GM23338 (cell line): ENCODE data around the gene AKT2. TPM values are rescaled to one million over a fixed set of nuclear protein-coding genes. Genes with fewer than 3 reads are reported as not detected.

Source experiments
- ATAC-seq: fragments of 200-7000 bp; cut with Tn5 transposase; 3 replicates; pipeline ENCODE4 v1.9.1; 2020
- DNase-seq: peaks from one replicate; pipeline ENCODE4 v3.0.0-alpha.2; 2015; ENCODE audit warnings: low spot score
- H2AFZ ChIP-seq: fragments of 200-600 bp; sonication (generic); 2 replicates; pipeline ENCODE4 v1.8.0; 2016; ENCODE audit warnings: antibody characterized with exemption, mild to moderate bottlenecking, moderate library complexity
- H3F3A ChIP-seq: fragments of 200-600 bp; sonication (generic); replicated peaks from 2 replicates; pipeline ENCODE4 v1.8.0; 2017; ENCODE audit warnings: antibody characterized with exemption, mixed run types, low read depth
- H3K27ac ChIP-seq: fragments of 200-600 bp; sonication (generic); 2 replicates; pipeline ENCODE4 v1.6.1; 2016; ENCODE audit warnings: low read depth
- H3K27me3 ChIP-seq: fragments of 200-600 bp; sonication (generic); 2 replicates; pipeline ENCODE4 v1.8.0; 2016; ENCODE audit warnings: mild to moderate bottlenecking, mixed run types, moderate library complexity; ENCODE audit not compliant: insufficient read depth
- H3K36me3 ChIP-seq: fragments of 200-600 bp; sonication (generic); 2 replicates; pipeline ENCODE4 v1.8.0; 2016; ENCODE audit warnings: mild to moderate bottlenecking; ENCODE audit not compliant: insufficient read depth
- H3K4me1 ChIP-seq: fragments of 200-600 bp; sonication (generic); 2 replicates; pipeline ENCODE4 v1.8.0; 2016; ENCODE audit warnings: mild to moderate bottlenecking, moderate library complexity; ENCODE audit not compliant: insufficient read depth
- H3K4me2 ChIP-seq: fragments of 200-600 bp; sonication (generic); 2 replicates; pipeline ENCODE4 v1.7.1; 2017; ENCODE audit warnings: mixed run types
- H3K4me3 ChIP-seq: fragments of 200-600 bp; sonication (generic); 2 replicates; pipeline ENCODE4 v1.6.1; 2016; ENCODE audit warnings: mixed run types
- H3K79me2 ChIP-seq: fragments of 200-600 bp; sonication (generic); replicated peaks from 2 replicates; pipeline ENCODE4 v1.8.0; 2017; ENCODE audit warnings: mild to moderate bottlenecking; ENCODE audit not compliant: insufficient read depth
- H3K9me2 ChIP-seq: fragments of 200-600 bp; sonication (generic); 2 replicates; pipeline ENCODE4 v1.8.0; 2017; ENCODE audit not compliant: insufficient read depth
- H4K20me1 ChIP-seq: fragments of 200-600 bp; sonication (generic); replicated peaks from 2 replicates; pipeline ENCODE4 v1.8.0; 2017; ENCODE audit warnings: mild to moderate bottlenecking; ENCODE audit not compliant: insufficient read depth
- H3K27ac Mint-ChIP-seq: 2 replicates; pipeline ENCODE4 v1.8.0; 2020; ENCODE audit warnings: inconsistent platforms, mild to moderate bottlenecking, moderate library complexity, mixed read lengths
- H3K27me3 Mint-ChIP-seq: 3 replicates; pipeline ENCODE4 v1.8.0; 2022; ENCODE audit warnings: low read depth, mild to moderate bottlenecking, moderate library complexity, mixed read lengths, inconsistent platforms; ENCODE audit not compliant: insufficient read depth, poor library complexity
- H3K36me3 Mint-ChIP-seq: 3 replicates; pipeline ENCODE4 v1.8.0; 2021; ENCODE audit warnings: low read depth, mild to moderate bottlenecking, inconsistent platforms, moderate library complexity, mixed read lengths
- H3K4me1 Mint-ChIP-seq: 3 replicates; pipeline ENCODE4 v1.8.0; 2020; ENCODE audit warnings: mild to moderate bottlenecking, inconsistent platforms, mixed read lengths
- H3K4me3 Mint-ChIP-seq: 3 replicates; pipeline ENCODE4 v1.8.0; 2021; ENCODE audit warnings: moderate library complexity, mild to moderate bottlenecking, inconsistent platforms, mixed read lengths
- H3K9me3 Mint-ChIP-seq: 3 replicates; pipeline ENCODE4 v1.8.0; 2020; ENCODE audit warnings: moderate library complexity, mild to moderate bottlenecking, inconsistent platforms, mixed read lengths
- CREB1 ChIP-seq: fragments of 250-450 bp; sonication (Bioruptor Pico); IDR thresholded peaks from 2 replicates; pipeline ENCODE4 v1.5.0; 2020; ENCODE audit warnings: low read depth, mild to moderate bottlenecking, moderate library complexity
- CTCF ChIP-seq, 2 experiments: fragments of 200-600 bp in 1 of 2; sonication (generic) in 1 of 2; conservative IDR thresholded peaks; 2 replicates each; pipeline versions ENCODE4 v1.5.1 to v1.6.1; 2016 to 2017; ENCODE audit warnings: antibody characterized with exemption in 2 of 2, low read depth in 2 of 2, mild to moderate bottlenecking in 2 of 2, moderate library complexity in 1 of 2
- ETS1 ChIP-seq: IDR thresholded peaks from 2 replicates; pipeline ENCODE4 v1.6.1; 2016; ENCODE audit warnings: antibody characterized with exemption
- EZH2 ChIP-seq: fragments of 200-600 bp; sonication (generic); IDR thresholded peaks from one replicate; pipeline ENCODE4 v1.8.0; 2017; ENCODE audit warnings: antibody characterized with exemption, mild to moderate bottlenecking, low read depth; ENCODE audit not compliant: unreplicated experiment
- EZH2phosphoT487 ChIP-seq: fragments of 200-600 bp; sonication (generic); IDR thresholded peaks from one replicate; pipeline ENCODE4 v1.8.1; 2018; ENCODE audit warnings: antibody characterized with exemption; ENCODE audit not compliant: unreplicated experiment
- JUNB ChIP-seq: IDR thresholded peaks from one replicate; pipeline ENCODE4 v1.6.1; 2016; ENCODE audit warnings: antibody characterized with exemption; ENCODE audit not compliant: unreplicated experiment
- NANOG ChIP-seq: IDR thresholded peaks from 2 replicates; pipeline ENCODE4 v1.6.1; 2016; ENCODE audit warnings: antibody characterized with exemption, borderline replicate concordance
- POLR2AphosphoS5 ChIP-seq: IDR thresholded peaks from 2 replicates; pipeline ENCODE4 v1.6.1; 2016; ENCODE audit warnings: antibody characterized with exemption, low read depth
- STAT1 ChIP-seq: IDR thresholded peaks from one replicate; pipeline ENCODE4 v1.6.1; 2016; ENCODE audit warnings: antibody characterized with exemption; ENCODE audit not compliant: unreplicated experiment
- ZNF114 ChIP-seq: fragments of 250-450 bp; sonication (Bioruptor Pico); IDR thresholded peaks from 2 replicates; pipeline ENCODE4 v1.5.0; 2020; ENCODE audit warnings: mild to moderate bottlenecking, moderate library complexity
- ZNF331 ChIP-seq: fragments of 250-450 bp; sonication (Bioruptor Pico); IDR thresholded peaks from 2 replicates; pipeline ENCODE4 v1.5.0; 2020; ENCODE audit warnings: low read depth, mild to moderate bottlenecking, moderate library complexity
- ZNF462 ChIP-seq: fragments of 250-450 bp; sonication (Bioruptor Pico); IDR thresholded peaks from 2 replicates; pipeline ENCODE4 v1.5.0; 2020; ENCODE audit warnings: mild to moderate bottlenecking, moderate library complexity
- polyA plus RNA-seq: library from polyadenylated mRNA; unstranded; fragments of >200 nt; fragmentation: Nextera tagmentation; extraction: Ambion mirVana; gene quantifications from 2 replicates; pipeline ENCODE4 v1.2.1, GENCODE V29; 2016
- total RNA-seq: library from RNA; depleted of rRNA; stranded (reverse); fragments of >200 nt; shearing (Covaris generic); gene quantifications from 2 replicates; pipeline ENCODE4 v1.2.3, GENCODE V29; 2014
- TF ChIP-seq, protein P1 (sequence below): IDR thresholded peaks from one replicate; pipeline ENCODE4 v1.6.1; 2018; ENCODE audit warnings: antibody characterized with exemption; ENCODE audit not compliant: unreplicated experiment

AKT2 gene
- total and polyA plus RNA-seq, 2 experiments from 2014 or later = 17.6 to 123 TPM

- Histone ChIP-seq H3F3A (no peaks in the 10 kb centered on the region), H4K20me1 (peaks cover 6% of the 10 kb centered on the region), H3K4me3 (no peak overlapping the region), H3K36me3 (no peaks in the 10 kb centered on the region; the same call in 1 of the 2 replicates), H3K4me1 (no peaks in the 10 kb centered on the region), H3K27me3 (no peaks in the 10 kb centered on the region), H3K79me2 (no peaks in the 10 kb centered on the region), H3K9me2 (no peaks in the 10 kb centered on the region), H2AFZ (no peak overlapping the region), H3K27ac (no peak overlapping the region), H3K4me2 (no peak overlapping the region)
- no peak for ATAC-seq
- TF ChIP-seq CTCF (conservative IDR thresholded peaks at IDR 0.05; ENCODE audit: low read depth in 2 of 2) = no peak
- TF ChIP-seq JUNB = no peak
- no peak for TF ChIP-seq STAT1
- TF ChIP-seq EZH2 = no peak
- no peak for TF ChIP-seq CREB1 (CRISPR knock-in tag)
- TF ChIP-seq ZNF462 (CRISPR knock-in tag) = no peak
- no peak for TF ChIP-seq POLR2AphosphoS5
- TF ChIP-seq, protein P1, sequence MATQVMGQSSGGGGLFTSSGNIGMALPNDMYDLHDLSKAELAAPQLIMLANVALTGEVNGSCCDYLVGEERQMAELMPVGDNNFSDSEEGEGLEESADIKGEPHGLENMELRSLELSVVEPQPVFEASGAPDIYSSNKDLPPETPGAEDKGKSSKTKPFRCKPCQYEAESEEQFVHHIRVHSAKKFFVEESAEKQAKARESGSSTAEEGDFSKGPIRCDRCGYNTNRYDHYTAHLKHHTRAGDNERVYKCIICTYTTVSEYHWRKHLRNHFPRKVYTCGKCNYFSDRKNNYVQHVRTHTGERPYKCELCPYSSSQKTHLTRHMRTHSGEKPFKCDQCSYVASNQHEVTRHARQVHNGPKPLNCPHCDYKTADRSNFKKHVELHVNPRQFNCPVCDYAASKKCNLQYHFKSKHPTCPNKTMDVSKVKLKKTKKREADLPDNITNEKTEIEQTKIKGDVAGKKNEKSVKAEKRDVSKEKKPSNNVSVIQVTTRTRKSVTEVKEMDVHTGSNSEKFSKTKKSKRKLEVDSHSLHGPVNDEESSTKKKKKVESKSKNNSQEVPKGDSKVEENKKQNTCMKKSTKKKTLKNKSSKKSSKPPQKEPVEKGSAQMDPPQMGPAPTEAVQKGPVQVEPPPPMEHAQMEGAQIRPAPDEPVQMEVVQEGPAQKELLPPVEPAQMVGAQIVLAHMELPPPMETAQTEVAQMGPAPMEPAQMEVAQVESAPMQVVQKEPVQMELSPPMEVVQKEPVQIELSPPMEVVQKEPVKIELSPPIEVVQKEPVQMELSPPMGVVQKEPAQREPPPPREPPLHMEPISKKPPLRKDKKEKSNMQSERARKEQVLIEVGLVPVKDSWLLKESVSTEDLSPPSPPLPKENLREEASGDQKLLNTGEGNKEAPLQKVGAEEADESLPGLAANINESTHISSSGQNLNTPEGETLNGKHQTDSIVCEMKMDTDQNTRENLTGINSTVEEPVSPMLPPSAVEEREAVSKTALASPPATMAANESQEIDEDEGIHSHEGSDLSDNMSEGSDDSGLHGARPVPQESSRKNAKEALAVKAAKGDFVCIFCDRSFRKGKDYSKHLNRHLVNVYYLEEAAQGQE = no peak
- no peak for TF ChIP-seq ZNF331 (CRISPR knock-in tag)
- TF ChIP-seq ETS1 = no peak
- no peak for TF ChIP-seq EZH2phosphoT487
- TF ChIP-seq NANOG = no peak
- no peak for TF ChIP-seq ZNF114 (CRISPR knock-in tag)
- Mint-ChIP-seq H3K36me3 (peaks cover 52% of the 10 kb centered on the region), H3K27ac (no peak overlapping the region; the same call in 1 of the 2 replicates), H3K9me3 (peaks cover 2% of the 10 kb centered on the region; the same call in 1 of the 3 replicates), H3K4me3 (no peak overlapping the region; the same call in 2 of the 3 replicates), H3K27me3 (peaks cover 8% of the 10 kb centered on the region), H3K4me1 (peaks cover under 1% of the 10 kb centered on the region; the same call in 1 of the 3 replicates)
- DNase-seq = no peak
Observed at GRCh38 chr19:40323705-40324104, 38.6 kb upstream of the AKT2 start.
